NCI-H748 treated with DMSO at 0.1 percent for 48 hours (cell line): ENCODE data around the gene KMT5B.
A peak's percentile ranks its signal among the peaks of the same experiment; 100 is the strongest.
"Not testable (repeated sequence)": the region's sequence is repeated elsewhere in the genome, so short reads cannot be mapped to it uniquely, and the experiment has no call there.

ENCODE experiments used
- DNase-seq: peaks from one replicate; lab custom pipeline; 2025; lab: John Stamatoyannopoulos, UW

The KMT5B gene

GRCh38 chr11:68213135-68213515 is at the start of gene KMT5B:
Gene KMT5B, minus strand, starts transcription at chr11:68213296. Its CDS starts 23,220 bp downstream, at chr11:68190076.
- peak; percentile 25 for DNase-seq

GRCh38 chr11:68262544-68262827 is 49.4 kb upstream of the KMT5B start:
- DNase-seq: no peak

DNA sequence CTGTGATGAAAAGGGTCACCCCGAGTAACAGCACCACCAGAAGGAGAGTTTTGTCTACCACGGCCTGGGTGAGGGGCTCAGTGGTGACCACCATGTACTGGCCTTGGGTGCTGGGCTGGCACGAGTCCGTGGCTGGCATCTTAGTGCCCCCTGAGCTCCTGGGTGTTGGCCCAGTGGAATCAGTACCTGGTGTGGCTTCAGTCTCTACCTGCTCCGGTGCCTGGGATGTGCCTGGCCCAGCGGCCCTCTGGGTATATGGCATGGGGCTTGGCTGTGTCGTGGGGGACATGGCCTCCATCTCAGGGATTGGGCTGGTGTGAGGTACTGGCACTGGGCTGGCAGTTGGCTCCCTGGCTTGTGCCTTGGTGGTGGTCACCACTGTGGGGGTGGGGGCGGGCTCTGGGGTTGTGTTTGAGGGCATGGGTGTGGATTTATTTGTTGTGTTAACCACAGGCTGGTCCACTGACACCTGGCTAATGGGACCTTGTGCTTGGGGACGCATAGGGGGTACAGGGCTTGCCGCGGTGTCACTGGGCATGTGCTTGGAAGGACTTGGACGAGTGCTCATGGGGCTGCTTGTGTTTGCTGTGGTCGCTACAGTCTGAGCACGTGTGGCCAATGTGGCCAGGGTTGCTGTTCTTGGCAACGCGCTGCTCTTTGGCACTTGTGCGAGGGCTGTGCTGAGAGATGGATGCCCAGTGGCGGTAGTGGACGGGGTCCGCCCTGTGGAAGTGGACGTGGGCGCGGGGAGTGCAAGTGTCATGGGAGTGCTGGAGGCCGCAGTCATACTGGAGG is 48.9 kb upstream of the KMT5B start:
- DNase-seq: no peak

- no peak for DNase-seq
These were observed 47.9 kb upstream of the KMT5B start for GRCh38 chr11:68261006-68261405.

DNA sequence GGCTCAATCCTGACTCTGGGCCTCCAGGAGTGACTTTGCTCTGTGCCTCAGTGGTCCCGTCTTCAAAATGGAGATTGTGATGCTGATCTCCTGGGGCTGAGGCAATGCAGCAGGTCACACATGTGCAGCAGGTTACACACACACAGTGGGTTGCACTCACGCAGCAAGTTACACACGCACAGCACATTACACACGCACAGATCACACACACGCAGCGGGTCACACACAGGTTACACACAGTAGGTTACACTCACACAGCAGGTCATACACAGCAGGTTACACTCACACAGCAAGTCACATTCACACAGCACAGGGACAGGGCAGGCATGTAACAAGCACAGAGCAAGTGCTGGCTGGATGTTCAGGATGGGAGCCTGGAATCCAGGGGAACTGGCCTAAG is 47.4 kb upstream of the KMT5B start:
- no peak for DNase-seq

DNA sequence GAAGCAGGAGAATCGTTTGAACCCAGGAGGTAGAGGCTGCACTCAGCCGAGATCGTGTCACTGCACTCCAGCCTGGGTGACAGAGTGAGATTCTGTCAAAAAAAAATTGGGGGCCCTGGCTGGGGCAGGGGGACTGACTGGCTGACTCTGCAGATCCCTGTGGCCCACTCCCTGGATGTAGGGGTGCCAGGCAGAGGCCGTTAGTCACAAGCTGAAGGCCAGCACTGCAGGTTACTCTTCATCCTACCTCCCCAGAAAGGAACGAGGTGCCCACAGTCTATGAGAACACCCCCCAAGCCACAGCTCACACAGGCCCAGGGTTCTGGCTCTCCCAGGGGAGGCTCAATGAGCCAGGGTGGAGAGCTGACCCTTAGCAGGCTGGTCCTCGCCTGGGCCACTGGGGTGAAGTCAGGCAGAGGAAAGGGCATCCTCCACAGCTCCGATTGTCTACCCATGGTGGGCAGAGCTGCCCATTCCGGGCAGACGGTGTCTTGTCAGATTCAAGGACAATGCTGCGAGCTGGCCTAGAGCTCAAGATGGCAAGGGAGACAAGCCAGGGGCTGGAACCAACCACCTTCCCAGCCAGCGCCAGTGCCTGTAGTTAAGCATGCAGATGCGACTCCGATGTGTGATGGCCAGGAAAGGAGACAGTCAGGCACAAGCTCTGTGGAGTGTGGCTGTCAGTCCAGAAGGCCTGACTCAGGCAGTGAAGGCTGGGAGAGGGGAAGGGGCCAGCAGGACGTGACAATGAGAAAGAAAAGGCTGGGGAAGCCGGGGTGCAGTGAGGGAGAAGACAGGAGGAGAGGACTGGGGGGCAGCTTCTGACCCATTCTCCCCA is 46.2 kb upstream of the KMT5B start:
- no peak for DNase-seq

DNA sequence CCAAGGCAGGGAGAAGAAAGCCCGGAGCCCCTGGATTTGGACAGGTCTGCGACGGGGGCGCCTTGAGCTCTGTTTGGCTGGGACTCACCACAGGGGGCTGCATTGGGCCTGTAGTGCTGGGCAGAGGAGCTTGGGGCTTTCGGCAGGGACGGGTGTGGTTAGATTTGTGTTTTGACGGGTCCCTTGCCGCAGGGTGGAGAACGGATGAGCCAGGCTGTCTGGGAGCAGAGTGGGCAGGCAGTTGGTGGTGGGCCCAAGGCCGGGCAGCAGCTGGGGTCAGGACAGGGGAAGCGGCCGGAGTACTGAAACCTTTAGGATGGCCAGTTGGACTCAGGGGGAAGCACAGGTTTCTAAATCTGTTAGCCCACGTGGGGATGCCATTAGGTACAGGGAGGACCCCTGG is 45.3 kb upstream of the KMT5B start:
- no peak for DNase-seq

DNA sequence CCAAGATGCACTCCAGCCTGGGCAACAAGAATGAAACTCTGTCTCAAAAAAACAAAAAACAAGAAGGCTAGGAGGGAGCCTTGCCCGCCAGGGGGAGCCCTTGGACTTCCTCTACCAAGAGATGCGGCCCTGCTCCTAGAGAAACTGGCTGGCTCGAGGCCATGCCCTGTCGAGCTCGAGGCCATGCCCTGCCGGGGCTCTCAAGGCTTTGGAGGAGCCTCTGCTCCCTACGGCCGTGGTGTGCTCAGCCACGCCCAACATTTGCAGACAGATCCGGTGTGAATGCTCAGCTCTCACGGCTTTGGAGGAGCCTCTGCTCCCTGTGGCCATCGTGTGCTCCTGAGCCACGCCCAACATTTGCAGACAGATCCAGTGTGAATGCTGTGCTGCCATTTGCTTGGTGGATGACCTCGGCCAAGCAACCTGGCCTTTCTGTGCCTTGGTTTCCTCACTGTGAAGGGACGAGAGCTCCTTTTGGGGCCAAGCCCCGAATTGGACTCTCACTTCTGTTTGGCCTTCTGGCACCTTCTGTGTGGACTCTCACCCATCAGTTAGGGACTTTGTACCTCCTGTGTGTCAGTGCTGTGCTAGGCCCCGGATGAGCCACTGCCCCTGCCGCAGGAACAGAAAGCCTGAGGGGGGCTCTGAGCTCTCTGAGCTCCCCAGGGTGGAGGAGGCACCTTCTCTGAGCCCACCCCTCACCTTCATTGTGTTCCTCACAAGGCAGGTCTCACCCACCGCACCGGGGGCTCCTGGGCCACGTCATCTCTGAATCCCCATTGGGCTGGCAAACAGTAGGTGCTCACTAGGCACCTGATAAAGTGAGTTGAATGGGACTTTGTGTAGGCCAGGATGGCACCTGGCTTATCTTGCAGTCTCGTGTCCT is 44.6 kb upstream of the KMT5B start:
- peak; percentile 72 for DNase-seq

DNA sequence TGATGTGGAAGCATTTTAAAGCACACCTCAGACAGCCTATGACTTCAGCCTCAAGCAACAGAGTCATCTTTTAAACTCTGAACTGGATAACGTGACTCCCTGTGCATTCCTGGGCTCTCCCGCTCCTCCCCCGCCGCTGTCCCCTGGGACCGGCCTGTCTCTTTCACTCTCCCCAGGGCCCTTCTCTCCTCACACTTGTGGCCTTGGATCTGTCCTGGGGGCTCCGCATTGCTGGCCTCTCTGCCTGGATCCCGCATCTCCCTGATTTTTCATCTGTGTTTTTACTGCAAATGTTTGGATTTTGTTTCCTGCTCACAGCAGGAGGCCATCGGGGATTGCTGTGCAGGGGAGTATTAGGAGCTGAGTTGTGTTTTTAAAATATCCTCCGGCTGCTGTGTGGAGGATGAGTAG is 43.2 kb upstream of the KMT5B start:
- DNase-seq: no peak

GRCh38 chr11:68255526-68255925 is 42.4 kb upstream of the KMT5B start:
- no peak for DNase-seq

DNA sequence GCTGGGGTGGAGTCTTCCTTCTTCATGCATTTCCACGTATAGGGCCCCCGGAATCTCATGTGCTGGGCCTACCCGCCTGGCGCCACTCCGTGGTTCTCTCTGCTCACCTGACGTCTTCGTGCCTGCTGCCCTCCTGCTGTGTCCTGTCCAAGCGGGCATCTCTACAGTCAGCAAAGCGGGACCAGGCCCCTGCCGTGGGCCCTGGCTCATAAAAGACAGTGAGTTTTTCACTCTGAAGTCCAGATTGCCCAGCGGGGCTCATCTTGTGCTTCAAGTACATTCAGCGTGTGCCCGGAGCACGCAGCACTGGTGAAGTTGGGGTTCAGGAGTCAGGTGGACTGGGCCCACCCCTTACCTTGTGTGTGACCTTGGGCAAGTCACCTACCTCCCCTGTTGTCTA is 41.3 kb upstream of the KMT5B start:
- no peak for DNase-seq

GRCh38 chr11:68251765-68252164 is 38.7 kb upstream of the KMT5B start:
- no peak for DNase-seq

GRCh38 chr11:68244912-68245311 is 31.8 kb upstream of the KMT5B start:
- DNase-seq: not testable (repeated sequence)

GRCh38 chr11:68243847-68244246 is 30.8 kb upstream of the KMT5B start:
- DNase-seq: not testable (repeated sequence)

DNA sequence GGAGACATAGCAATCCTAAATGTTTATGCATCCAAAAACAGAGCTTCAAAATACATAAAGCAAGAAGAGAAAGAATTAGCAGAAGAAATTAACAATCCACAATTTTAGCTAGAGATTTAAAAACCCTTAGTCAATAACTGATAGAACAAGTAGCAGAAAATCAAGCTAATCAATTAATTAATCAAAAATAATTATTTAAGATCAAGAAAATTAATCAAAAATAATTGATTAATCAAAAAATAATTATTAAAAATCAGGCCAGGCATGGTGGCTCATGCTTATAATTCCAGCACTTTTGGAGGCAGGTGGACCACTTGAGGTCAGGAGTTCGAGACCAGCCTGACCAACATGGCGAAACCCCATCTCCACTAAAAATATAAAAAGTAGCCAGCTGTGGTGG is 29.5 kb upstream of the KMT5B start:
- DNase-seq: no peak

- no peak for DNase-seq
These were observed 18.5 kb upstream of the KMT5B start for GRCh38 chr11:68231621-68232020.

- no peak for DNase-seq
These were observed 16.5 kb upstream of the KMT5B start for GRCh38 chr11:68229601-68230000.

DNA sequence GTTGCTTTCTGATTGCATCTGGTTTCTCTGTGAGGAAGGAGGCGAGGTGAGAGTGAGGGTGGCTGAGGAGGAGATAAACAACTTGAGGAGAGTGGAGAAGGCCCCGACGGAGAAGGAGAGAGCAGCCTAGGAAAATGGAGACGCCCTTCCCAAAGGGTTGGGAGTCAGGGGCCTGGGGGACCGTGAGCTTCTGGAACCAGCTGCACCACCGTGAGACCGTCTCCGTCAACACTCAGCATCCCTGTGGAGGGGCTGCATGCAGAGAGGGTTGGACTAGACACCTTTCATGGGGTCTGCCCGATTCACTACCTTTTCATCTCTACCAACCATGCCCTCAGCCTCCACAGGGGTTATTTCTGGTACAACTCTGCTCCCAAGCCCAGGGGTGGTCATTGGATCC is 13.3 kb upstream of the KMT5B start:
- DNase-seq: no peak

DNA sequence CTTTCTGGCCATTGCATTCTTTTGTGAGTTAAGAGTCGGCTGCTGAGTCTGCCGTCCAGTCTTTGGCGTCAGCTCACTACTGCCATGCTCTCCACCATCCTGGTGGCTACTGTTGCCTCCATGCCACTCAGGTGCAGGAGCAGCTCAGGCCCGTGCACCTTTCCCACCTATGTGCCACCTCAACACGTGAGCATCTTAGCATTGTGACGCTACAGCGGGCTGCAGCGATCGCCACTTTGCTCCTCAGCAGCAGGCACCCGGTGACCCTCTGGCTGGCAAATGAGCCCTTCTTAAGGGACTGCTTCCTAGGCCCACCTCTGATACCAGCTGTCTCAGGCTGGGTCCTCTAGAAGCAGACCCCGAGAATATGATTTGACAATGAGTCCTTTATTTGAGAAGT is 11.5 kb upstream of the KMT5B start:
- no peak for DNase-seq

- no peak for DNase-seq
These were observed 10.2 kb upstream of the KMT5B start for GRCh38 chr11:68223275-68223674.

DNA sequence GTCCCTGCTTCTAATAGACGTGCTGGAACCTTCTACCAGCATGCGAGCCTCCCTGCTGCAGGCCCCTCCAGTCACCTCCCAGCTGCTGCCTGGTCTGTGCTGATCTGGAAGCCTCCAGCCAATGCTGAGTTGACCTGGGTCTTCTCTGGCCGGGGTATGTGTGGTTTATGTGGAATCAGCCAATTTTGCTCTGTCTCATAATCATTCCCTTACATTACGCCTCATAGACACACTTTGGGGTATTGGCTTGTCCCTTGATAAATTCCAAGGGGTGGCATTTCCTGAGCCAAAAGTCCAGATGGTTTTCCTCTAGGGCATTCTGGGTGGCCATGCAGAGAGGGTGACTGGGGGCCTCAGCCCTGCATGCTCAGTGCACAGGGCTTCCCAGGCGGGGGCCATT is 8.3 kb upstream of the KMT5B start:
- no peak for DNase-seq

DNA sequence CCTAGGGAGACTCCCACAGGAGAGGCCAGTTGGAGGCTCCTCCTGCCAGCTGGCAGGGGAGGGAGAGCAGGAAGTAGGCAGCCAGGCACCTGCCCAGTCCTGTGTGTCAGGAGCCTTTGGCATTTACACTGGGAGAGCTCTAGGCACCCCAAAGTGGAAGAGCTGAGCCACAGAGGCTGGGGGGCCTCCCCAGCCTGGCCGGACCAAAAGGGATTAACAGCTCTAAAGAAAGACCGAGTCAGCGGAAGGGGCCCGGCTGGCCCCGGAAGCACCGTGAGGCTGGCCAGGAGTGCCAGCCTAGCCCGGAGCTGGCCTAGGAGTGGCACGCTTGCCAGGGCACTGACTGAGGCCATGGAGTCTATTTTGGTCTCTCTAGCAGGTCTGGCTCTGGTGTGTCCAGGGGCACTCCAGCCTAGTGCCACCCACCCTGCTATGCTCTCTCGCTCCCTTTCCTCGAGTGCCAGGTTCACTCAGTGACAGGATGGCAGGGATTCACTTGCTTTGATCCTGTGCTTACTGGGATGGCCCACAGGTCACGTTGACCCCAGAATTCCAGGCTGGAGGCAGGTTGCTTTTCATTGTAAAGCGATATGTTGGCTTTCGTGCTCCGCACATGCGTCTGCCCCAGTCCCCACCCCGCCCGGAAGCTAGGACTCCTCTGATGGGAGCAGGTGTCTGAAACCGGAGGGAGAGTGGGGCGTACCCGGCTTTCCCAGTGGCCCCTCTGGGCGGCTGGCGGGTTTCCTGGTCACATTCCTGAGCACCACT is 3.3 kb upstream of the KMT5B start:
- DNase-seq: no peak
